Natural killer cell (primary cell): ENCODE results near the gene NEGR1. TPM values are rescaled to one million over a fixed set of nuclear protein-coding genes. Genes with fewer than 3 reads are reported as not detected.

Experiments
- ATAC-seq, 3 donors: fragments of 150-1000 bp in 2 of 3; fragments of 200-7000 bp in 1 of 3; cut with Tn5 transposase; 1 replicate in 1 of 3; 2 replicates in 2 of 3; pipeline ENCODE4 v1.10.0; 2021; ENCODE audit warnings: mild to moderate bottlenecking in 2 of 3, moderate library complexity in 2 of 3
- DNase-seq, 2 donors: peaks; one replicate each; pipeline versions ENCODE4 v3.0.0 to v3.0.0-alpha.2; 2013 to 2021; ENCODE audit warnings: mixed read lengths in 1 of 2
- H3K27ac ChIP-seq: one replicate; pipeline ENCODE4 v1.5.1; 2013; ENCODE audit warnings: mild to moderate bottlenecking, low read length
- H3K27me3 ChIP-seq: one replicate; pipeline ENCODE4 v1.6.1; 2013; ENCODE audit warnings: low read length; ENCODE audit not compliant: control insufficient read depth, insufficient read depth
- H3K36me3 ChIP-seq: one replicate; pipeline ENCODE4 v1.6.1; 2013; ENCODE audit warnings: low read length; ENCODE audit not compliant: control insufficient read depth, insufficient read depth
- H3K4me1 ChIP-seq: one replicate; pipeline ENCODE4 v1.6.1; 2013; ENCODE audit warnings: low read length; ENCODE audit not compliant: control insufficient read depth, insufficient read depth
- H3K4me3 ChIP-seq: one replicate; pipeline ENCODE4 v1.5.1; 2013; ENCODE audit warnings: low read length
- H3K9me3 ChIP-seq: one replicate; pipeline ENCODE4 v1.6.1; 2013; ENCODE audit warnings: low read length; ENCODE audit not compliant: control insufficient read depth, insufficient read depth
- H3K27ac Mint-ChIP-seq, 2 donors: one replicate each; pipeline ENCODE4 v1.8.0; 2022; ENCODE audit warnings: mild to moderate bottlenecking in 2 of 2, mixed read lengths in 2 of 2, moderate library complexity in 1 of 2
- H3K27me3 Mint-ChIP-seq, 2 donors: one replicate each; pipeline ENCODE4 v1.8.0; 2022; ENCODE audit warnings: low read depth in 2 of 2, mixed read lengths in 2 of 2
- H3K36me3 Mint-ChIP-seq: one replicate; pipeline ENCODE4 v1.8.0; 2022; ENCODE audit warnings: mixed read lengths
- H3K4me1 Mint-ChIP-seq, 2 donors: one replicate each; pipeline ENCODE4 v1.8.0; 2022; ENCODE audit warnings: mixed read lengths in 2 of 2
- H3K4me3 Mint-ChIP-seq: one replicate; pipeline ENCODE4 v1.8.0; 2022; ENCODE audit warnings: mild to moderate bottlenecking, moderate library complexity, mixed read lengths
- H3K9me3 Mint-ChIP-seq, 2 donors: one replicate each; pipeline ENCODE4 v1.8.0; 2022; ENCODE audit warnings: mixed read lengths in 2 of 2
- CTCF ChIP-seq: fragments of 200-600 bp; IDR thresholded peaks from one replicate; pipeline ENCODE4 v1.8.0; 2022; ENCODE audit warnings: antibody characterized with exemption
- WGBS: methylation state at CpG from one replicate; pipeline ENCODE4 v1.1.7; 2013; ENCODE audit warnings: missing lambda C conversion rate; ENCODE audit not compliant: insufficient coverage; 5-methylcytosine and 5-hydroxymethylcytosine counted together
- intact Hi-C: fragments of 100-400 bp; cut with micrococcal nuclease; formaldehyde crosslinking; loops from one replicate; pipeline ENCODE4 v1.14.2; 2022
- total RNA-seq, 4 donors: library from RNA; stranded (reverse); fragments of 120-200 nt in 1 of 4; gene quantifications; one replicate each; pipeline versions ENCODE4 v1.2.3 to v1.2.4, GENCODE V29; 2013 to 2022

The NEGR1 gene
- total RNA-seq, 3 donors from 2014 or later (not counting 1 experiment from before 2014, with no cell fraction given): 0.55 to 1.3 TPM; not detected in 1

GRCh38 chr1:72150508-72150907, 131.8 kb downstream of the NEGR1 start:
- Mint-ChIP-seq H3K9me3 (peaks cover 0 to 9% of the 10 kb centered on the region in 2 donors), H3K27ac (no peak overlapping the region), H3K4me1 (no peaks in the 10 kb centered on the region), H3K4me3 (no peak overlapping the region), H3K27me3 (no peaks in the 10 kb centered on the region), H3K36me3 (no peaks in the 10 kb centered on the region)
- no peak for DNase-seq
- no peaks in the 10 kb centered on the region for H3K4me1 ChIP-seq
- ATAC-seq: no peak
- no peak overlapping the region for H3K4me3 ChIP-seq
- no peaks in the 10 kb centered on the region for H3K36me3 ChIP-seq
- no peaks in the 10 kb centered on the region for H3K27me3 ChIP-seq
- no peak for TF ChIP-seq CTCF
- intact Hi-C loops: no loop called here
- no peak overlapping the region for H3K27ac ChIP-seq
- H3K9me3 ChIP-seq: peaks cover 5% of the 10 kb centered on the region

DNA sequence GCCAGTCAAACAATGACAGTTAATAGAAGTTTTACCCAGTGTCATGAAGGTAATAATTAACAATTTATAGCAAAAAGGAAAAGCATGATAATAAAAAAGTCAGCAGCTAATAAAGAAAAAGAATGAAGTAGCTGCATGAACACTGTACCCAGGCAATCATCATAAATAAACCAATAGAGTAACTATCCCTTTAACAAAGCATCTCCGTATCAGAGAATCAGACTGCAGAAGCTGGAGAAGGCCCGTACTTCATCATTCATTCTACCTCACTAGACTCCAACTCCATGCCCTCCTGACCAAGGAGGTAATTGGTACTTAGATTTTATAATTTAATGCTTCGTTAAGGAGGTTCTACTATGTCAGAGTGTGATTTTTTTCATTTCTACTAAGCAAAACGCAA, 140.5 kb downstream of the NEGR1 start:
- Mint-ChIP-seq H3K4me3 (no peak overlapping the region), H3K4me1 (no peaks in the 10 kb centered on the region), H3K36me3 (no peaks in the 10 kb centered on the region), H3K27ac (no peak overlapping the region), H3K9me3 (peaks cover 4 to 11% of the 10 kb centered on the region in 2 donors), H3K27me3 (no peaks in the 10 kb centered on the region)
- H3K4me3 ChIP-seq: no peak overlapping the region
- H3K27ac ChIP-seq: no peak overlapping the region
- no peak for ATAC-seq
- H3K36me3 ChIP-seq: no peaks in the 10 kb centered on the region
- DNase-seq: no peak
- no peaks in the 10 kb centered on the region for H3K4me1 ChIP-seq
- intact Hi-C loops: no loop called here
- WGBS: 100% methylated on average over 1 of the region's 4 CpGs
- TF ChIP-seq CTCF: no peak
- H3K9me3 ChIP-seq: no peaks in the 10 kb centered on the region
- H3K27me3 ChIP-seq: no peaks in the 10 kb centered on the region

DNA sequence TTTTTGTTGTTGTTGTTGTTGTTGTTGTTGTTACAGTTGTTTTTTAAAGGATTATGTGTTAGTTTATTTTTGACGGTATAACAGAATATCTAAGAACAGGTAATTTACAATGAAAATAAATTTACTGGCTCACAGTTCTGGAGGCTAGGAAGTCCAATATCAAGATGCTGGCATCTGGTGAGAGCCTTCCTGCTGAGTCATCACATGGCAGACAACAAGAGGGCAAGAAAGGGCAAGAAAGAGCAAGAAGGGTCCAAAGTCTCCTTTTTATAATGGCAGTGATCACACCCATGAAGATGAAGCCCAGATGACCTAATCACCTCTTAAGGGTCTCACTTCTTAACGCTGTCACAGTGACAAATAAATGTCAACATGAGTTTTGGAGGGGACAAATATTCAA, 142.1 kb downstream of the NEGR1 start:
- H3K9me3 ChIP-seq: no peaks in the 10 kb centered on the region
- H3K36me3 ChIP-seq: no peaks in the 10 kb centered on the region
- no peaks in the 10 kb centered on the region for H3K4me1 Mint-ChIP-seq
- no peaks in the 10 kb centered on the region for H3K36me3 Mint-ChIP-seq
- no peaks in the 10 kb centered on the region for H3K4me1 ChIP-seq
- no peak overlapping the region for H3K27ac Mint-ChIP-seq
- no peak for TF ChIP-seq CTCF
- intact Hi-C loops: no loop called here
- no peak overlapping the region for H3K4me3 ChIP-seq
- H3K9me3 Mint-ChIP-seq: peaks cover 4 to 11% of the 10 kb centered on the region in 2 donors
- no peaks in the 10 kb centered on the region for H3K27me3 ChIP-seq
- H3K27me3 Mint-ChIP-seq: no peaks in the 10 kb centered on the region
- WGBS: 100% methylated on average over 1 of the region's 2 CpGs
- no peak overlapping the region for H3K27ac ChIP-seq
- no peak for DNase-seq
- ATAC-seq: no peak
- H3K4me3 Mint-ChIP-seq: no peak overlapping the region

GRCh38 chr1:72137656-72138055, 144.7 kb downstream of the NEGR1 start:
- intact Hi-C loops: no loop called here
- no peaks in the 10 kb centered on the region for H3K36me3 ChIP-seq
- Mint-ChIP-seq H3K27me3 (no peaks in the 10 kb centered on the region), H3K4me1 (no peaks in the 10 kb centered on the region), H3K9me3 (peaks cover 4 to 11% of the 10 kb centered on the region in 2 donors), H3K27ac (no peak overlapping the region), H3K4me3 (no peak overlapping the region), H3K36me3 (no peaks in the 10 kb centered on the region)
- DNase-seq: no peak
- H3K27ac ChIP-seq: no peak overlapping the region
- H3K4me3 ChIP-seq: no peak overlapping the region
- H3K9me3 ChIP-seq: no peaks in the 10 kb centered on the region
- no peak for ATAC-seq
- no peak for TF ChIP-seq CTCF
- no peaks in the 10 kb centered on the region for H3K27me3 ChIP-seq
- WGBS: no CpG with 5 or more reads among the region's 1 CpG
- no peaks in the 10 kb centered on the region for H3K4me1 ChIP-seq
